ENCODE measurements around the gene FBXL15.

GRCh38 chr10:102433619-102434046, 13.0 kb downstream of the FBXL15 start:
- no peak for TF ChIP-seq SUZ12 (IDR thresholded peaks at IDR 0.05)
- TF ChIP-seq BHLHE40 (IDR thresholded peaks at IDR 0.05; ENCODE audit: borderline replicate concordance), result no peak
- TF ChIP-seq TARDBP (IDR thresholded peaks at IDR 0.05), result no peak
- no peak for TF ChIP-seq FOXM1 (IDR thresholded peaks at IDR 0.05; ENCODE audit: borderline replicate concordance)
- TF ChIP-seq ARNT (IDR thresholded peaks at IDR 0.05), result no peak
- no peak for TF ChIP-seq PKNOX1 (IDR thresholded peaks at IDR 0.05)
- TF ChIP-seq SP1 (IDR thresholded peaks at IDR 0.05), result no peak
- no peak for TF ChIP-seq CTBP1 (IDR thresholded peaks at IDR 0.05; ENCODE audit: borderline replicate concordance)
- TF ChIP-seq HDGF (IDR thresholded peaks at IDR 0.05; ENCODE audit: borderline replicate concordance), result no peak
- no peak for TF ChIP-seq FOXK2 (IDR thresholded peaks at IDR 0.05)
- TF ChIP-seq ZNF384 (IDR thresholded peaks at IDR 0.05), result no peak
- TF ChIP-seq FOXA1 (IDR thresholded peaks at IDR 0.05), result no peak
- no peak for TF ChIP-seq ELF4 (IDR thresholded peaks at IDR 0.05)
- TF ChIP-seq L3MBTL2 (conservative IDR thresholded peaks at IDR 0.05), result no peak
